ENCODE measurements around the gene PGAM1.
"Not testable (repeated sequence)": the region's sequence is repeated elsewhere in the genome, so short reads cannot be mapped to it uniquely, and the experiment has no call there.

DNA sequence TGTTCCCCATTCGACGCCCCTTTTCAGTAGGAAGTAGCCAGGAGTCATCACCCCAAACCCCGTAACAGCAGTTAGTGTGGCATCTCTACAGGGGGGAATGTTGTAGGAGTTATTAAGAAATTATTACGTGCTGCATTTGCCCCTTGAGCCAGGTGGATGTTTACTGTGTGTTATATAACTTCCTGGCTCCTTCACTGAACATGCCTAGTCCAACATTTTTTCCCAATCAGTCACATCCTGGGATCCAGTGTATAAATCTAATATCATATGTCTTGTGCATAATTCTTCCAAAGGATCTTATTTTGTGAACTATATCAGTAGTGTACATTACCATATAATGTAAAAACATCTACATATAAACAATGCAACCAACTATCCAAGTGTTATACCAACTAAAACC lies 53.4 kb downstream of the PGAM1 start:
- not testable (repeated sequence) for TF ChIP-seq EZH2 (IDR thresholded peaks at IDR 0.05; ENCODE audit: borderline replicate concordance); CTCF (IDR thresholded peaks at IDR 0.05; ENCODE audit: poor library complexity); EZH2phosphoT487 (IDR thresholded peaks at IDR 0.05; ENCODE audit: low read depth, severe bottlenecking, unreplicated experiment)
